GM21367 (cell line): ENCODE data around the gene MUC2.
"Not testable (repeated sequence)": the region's sequence is repeated elsewhere in the genome, so short reads cannot be mapped to it uniquely, and the experiment has no call there.

Experiments
- ATAC-seq: cut with Tn5 transposase; IDR thresholded peaks from one replicate; pipeline ENCODE4 v1.9.1; 2021; ENCODE audit not compliant: unreplicated experiment

The MUC2 gene

GRCh38 chr11:1102996-1103395 is 28.3 kb downstream of the MUC2 start:
- no peak for ATAC-seq

DNA sequence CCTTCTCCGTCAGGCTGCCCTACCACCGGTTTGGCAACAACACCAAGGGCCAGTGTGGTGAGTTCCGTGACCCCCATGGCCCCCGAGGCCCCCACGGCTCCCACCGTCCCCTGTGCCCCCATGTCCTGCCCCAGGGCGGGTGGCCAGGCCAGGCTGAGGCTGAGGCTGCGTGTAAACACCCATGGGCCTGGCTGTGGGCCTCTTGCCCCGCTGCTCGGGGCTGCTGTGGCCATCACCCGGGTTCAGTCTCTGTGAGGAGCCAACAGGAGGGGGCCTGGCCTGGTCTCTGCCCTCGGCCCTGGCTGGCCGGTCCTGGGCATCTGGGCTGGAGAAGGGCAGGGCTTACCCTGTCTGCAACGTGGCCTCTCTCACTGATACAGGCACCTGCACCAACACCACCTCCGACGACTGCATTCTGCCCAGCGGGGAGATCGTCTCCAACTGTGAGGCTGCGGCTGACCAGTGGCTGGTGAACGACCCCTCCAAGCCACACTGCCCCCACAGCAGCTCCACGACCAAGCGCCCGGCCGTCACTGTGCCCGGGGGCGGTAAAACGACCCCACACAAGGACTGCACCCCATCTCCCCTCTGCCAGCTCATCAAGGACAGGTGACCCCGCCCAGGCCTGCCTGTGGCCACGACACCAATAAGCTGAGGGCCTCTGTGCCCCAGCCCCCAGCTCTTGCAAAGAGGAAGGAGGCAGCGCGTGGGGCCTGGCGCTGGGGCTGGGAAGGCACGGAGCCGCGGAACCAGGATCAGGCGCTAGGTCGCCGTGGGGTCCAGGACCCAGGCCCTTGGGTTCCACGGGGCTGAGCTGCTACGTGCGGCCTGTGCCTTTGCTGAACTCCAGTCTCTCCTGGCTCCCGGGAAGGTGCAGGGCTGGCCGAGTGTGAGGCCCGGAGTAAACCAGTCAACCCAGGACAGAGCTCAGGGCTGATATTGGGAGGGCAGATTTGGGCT is 29.0 kb downstream of the MUC2 start:
- no peak for ATAC-seq

DNA sequence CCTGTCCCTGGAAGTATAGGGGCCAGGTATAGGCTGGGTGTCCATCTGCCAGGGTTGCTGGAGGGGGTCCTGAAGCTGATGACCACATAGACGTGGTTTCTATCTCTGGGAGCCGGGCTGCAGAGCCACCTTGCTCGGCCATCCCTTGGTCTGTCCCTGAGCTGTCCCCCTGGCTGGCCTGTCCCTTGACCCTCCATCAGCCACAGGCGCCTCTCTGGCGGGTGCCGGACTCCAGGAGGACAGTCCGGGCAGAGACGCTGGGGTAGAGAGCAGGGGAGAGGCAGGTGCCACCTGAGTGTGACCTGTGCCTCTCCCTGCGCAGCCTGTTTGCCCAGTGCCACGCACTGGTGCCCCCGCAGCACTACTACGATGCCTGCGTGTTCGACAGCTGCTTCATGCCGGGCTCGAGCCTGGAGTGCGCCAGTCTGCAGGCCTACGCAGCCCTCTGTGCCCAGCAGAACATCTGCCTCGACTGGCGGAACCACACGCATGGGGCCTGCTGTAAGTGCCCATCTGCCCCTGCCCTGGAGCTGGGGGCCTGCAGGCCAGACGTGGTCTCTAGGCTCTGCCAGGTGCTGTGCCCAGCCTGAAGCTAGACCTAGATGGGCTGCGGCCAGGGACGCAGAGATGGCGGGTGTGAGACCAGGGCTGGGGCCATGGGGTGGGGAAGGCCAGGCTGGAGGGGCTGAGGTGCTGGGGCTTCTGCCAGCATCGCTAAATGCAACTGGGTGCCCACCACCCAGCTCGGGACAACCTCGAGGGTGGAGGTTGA is 29.9 kb downstream of the MUC2 start:
- no peak for ATAC-seq

DNA sequence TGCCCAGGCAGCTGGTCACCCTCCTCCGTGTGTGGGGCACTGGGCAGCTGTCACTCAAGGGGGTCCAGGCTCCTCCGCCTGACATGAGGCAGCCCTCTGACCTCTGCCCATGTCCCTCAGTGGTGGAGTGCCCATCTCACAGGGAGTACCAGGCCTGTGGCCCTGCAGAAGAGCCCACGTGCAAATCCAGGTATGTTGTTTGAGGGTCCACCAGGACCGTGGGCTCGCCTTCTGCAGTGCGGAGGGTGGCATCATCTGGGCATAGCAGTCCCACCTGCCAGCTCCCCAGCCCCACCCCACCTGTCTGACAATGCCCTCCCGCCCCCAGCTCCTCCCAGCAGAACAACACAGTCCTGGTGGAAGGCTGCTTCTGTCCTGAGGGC is 30.5 kb downstream of the MUC2 start:
- no peak for ATAC-seq

DNA sequence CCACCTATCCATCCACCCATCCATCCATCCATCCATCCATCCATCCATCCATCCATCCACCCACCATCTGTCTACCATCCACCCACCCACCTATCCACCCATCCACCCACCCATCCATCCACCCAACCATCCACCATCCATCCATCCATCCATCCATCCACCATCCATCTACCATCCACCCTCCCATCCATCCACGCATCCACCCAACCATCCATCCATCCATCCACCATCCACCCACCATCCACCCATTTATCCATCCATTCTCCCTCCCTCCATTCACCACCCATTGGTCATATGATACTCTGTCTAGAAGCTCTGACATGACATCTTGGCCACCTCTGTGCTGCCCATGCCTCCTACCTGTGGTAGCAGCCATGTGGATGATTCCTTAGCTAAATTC is 31.7 kb downstream of the MUC2 start:
- ATAC-seq, result no peak

DNA sequence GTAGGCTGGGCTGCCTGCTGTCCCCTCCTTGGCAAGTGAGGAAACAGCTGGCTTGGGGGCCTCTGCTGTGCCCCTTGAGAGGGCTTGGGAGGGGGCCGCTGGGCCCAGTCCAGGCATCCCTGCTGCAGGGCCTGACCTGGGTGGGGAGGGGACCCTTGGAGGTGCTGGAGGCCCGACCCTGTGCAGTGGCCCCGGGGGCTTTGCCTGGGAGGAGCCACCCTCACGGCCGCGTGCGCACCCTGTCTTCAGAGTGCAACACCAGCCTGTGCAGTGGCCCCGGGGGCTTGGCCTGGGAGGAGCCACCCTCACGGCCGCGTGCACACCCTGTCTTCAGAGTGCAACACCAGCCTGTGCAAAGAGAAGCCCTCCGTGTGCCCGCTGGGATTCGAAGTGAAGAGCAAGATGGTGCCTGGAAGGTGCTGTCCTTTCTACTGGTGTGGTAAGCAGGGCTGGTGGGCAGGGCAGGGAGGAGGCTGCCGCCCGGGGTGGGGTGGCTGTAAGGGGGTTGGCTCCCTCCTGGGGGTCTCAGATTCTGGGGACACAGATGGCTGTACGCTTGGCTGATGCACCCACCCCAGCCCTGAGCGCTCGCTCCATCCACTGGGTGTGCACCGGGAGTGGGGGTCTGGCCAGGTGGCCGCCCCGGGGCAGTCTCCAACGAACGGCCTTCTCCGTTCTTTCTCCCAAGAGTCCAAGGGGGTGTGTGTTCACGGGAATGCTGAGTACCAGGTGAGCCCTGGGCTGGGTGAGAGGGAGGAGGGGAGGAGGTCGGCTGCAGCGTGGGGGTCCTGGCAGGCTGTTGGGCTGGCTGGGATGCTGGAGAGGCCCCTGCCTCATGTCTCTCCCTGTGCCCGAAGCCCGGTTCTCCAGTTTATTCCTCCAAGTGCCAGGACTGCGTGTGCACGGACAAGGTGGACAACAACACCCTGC is 32.9 kb downstream of the MUC2 start:
- ATAC-seq, result no peak

- ATAC-seq, result no peak
Observed at GRCh38 chr11:1108246-1108900, 33.7 kb downstream of the MUC2 start.

DNA sequence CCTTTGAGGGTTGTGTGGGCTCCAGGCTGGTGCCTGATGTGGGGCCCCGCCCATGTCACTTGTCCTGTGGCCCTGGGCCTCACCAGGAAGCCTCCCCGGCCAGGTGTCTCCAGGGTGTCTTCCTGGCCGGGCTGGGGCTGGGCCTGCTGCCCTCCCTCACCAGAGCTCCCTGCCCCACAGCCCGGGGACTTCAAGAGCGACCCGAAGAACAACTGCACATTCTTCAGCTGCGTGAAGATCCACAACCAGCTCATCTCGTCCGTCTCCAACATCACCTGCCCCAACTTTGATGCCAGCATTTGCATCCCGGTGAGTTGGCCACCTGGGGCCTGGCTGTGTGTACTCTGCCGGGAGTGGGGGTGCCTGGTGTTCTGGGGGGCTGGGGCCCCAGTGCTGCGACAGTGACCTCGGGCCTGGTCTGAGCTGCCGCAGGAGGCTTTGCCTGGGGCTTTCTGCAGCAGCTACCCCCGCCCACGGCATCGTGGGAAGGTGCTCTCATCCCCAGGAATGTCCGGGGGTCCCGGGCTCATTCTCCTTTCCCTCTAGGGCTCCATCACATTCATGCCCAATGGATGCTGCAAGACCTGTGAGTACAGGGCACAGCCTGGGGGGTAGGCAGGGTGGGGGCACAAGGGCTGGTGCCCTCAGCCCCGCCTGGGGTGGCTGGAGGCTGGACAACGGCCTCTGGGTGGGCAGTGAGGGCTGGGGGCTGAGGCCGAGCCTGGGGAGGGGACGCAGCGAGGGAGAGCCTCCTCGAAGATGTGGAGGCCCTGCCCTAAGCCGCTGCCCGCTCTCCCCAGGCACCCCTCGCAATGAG is 34.6 kb downstream of the MUC2 start:
- no peak for ATAC-seq

GRCh38 chr11:1109918-1110705 is 35.4 kb downstream of the MUC2 start:
- ATAC-seq, result no peak

DNA sequence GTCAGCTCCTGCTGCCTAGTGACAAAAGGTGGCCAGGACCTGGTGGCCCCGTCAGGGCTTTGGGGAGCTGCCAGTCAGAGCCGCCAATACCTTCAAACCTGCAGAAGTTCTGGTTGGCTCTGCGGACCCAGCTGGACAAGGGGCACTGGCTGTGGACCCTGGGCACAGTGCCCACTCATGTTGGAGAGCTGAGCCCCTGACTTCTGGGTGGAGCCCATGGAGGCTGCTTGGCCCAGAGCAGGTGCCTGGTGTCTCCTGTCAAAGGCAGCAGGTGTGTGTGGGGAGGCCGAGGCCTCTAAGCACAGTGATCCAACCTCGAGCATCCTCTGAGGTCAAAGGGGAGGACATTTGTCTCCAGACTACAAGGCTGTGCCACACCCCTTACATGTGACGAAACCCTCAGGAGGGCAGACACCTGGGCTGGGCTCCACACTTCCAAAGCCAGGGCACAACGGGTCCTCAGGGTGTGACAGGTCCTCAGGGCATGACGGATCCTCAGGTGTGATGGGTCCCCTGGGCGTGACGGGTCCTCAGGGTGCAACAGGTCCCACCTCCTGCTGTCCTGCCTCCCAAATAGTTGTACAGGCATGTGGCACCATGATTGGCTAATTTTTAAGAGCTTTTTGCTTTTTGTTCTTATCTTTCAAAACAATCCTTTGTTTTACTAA is 37.0 kb downstream of the MUC2 start:
- ATAC-seq, result no peak

GRCh38 chr11:1112351-1113191 is 37.9 kb downstream of the MUC2 start:
- no peak for ATAC-seq

DNA sequence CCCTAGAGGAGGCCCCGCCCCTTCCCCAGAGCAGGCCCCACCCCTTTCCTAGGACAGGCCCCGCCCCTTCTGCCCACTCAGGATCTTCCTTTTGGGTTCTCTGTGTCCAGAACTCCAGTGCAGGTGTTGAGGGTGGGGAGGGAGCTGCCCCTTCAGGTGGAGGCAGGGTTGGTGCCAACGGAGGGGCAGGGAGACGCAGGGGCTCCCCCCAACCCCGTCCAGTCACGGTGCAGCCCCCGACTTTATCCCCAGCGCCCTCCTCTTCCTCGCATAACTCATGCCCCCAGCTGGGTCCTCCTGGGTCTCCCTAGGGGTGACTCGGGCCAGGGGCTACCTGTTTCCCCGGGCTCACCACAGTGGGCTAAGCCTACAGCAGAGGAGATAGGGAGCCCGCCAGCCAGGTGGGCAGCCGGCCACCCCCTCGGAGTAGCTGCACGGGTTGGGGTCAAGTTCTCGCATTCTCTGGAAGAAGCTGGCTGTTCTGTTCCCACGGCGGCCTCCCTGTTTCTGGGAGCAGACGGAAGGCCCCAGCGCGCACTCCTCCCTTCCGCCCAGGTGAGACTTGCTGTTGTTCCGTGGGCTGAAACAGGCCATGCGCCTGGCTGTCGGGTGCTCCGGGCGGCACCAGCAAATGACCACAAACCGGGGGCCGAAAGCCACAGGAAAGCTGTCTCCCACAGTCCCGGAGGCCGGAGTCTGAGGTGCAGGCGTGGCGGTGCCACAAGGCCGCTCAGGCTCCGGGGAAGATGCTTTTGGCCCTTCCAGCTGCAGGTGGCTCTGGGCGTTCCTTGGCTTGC is 38.9 kb downstream of the MUC2 start:
- ATAC-seq, result no peak

DNA sequence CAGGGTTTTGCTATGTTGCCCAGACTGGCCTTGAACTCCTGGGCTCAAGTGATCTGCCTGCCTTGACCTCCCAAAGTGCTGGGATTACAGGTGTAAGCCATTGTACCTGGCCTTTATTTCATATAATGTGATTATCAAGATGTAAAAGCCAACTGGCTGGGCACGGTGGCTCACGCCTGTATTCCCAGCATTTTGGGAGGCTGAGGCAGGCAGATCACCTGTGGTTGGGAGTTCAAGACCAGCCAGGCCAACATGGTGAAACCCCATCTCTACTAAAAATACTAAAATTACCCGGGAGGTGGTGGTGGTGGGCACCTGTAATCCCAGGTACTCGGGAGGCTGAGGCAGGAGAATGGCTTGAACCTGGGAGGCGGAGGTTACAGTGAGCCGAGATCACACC is 40.6 kb downstream of the MUC2 start:
- ATAC-seq, result not testable (repeated sequence)

GRCh38 chr11:1116104-1116503 is 41.4 kb downstream of the MUC2 start:
- no peak for ATAC-seq

DNA sequence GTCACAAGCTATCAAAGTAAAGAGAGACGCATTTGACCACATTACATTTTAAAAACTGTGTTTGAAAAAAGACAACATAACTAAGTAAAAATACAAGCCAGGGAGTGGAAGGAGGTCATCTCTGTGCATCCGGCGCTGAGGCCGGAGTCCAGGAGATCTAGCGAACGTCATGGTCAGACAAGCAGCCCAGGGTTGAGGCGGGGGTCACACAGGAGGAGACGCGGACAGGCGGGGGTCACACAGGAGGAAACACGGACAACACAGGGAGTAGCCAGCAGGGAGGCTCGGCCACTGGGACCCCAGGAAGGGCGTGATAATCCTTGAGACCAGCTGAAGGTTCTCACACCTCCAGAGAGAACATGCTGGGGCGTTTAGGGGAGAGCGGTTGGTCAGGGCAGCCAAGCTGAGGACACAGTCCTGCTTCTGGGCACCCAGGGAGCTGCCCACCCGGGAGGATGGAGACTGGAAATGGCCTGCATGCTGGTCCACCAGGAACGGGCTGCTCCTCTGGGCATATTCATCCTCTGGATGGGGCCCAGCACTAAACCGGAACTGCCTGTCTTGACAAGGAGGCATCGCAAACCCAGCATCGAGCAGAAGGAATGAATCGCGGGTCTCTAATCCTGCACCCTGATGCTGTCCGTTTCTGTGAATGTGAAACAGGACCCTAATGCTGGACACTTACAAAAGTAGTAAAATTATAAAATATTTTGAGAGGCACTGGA is 42.2 kb downstream of the MUC2 start:
- no peak for ATAC-seq

GRCh38 chr11:1117992-1118391 is 43.3 kb downstream of the MUC2 start:
- ATAC-seq, result no peak
